GM20000 (cell line): ENCODE results near the gene ATP2B2.

ENCODE experiments used
- DNase-seq: peaks from one replicate; pipeline ENCODE4 v3.0.0; 2012; ENCODE audit warnings: low spot score
- CTCF ChIP-seq: IDR thresholded peaks from 2 replicates; pipeline ENCODE4 v1.5.1; 2012; ENCODE audit warnings: mild to moderate bottlenecking, control low read depth; ENCODE audit errors: extremely low read depth, missing control alignments

ATP2B2 gene

GRCh38 chr3:10332481-10333348, 172.7 kb downstream of the ATP2B2 start:
- TF ChIP-seq CTCF, result no peak
- DNase-seq, result no peak

GRCh38 chr3:10331320-10331719, 174.1 kb downstream of the ATP2B2 start:
- DNase-seq, result no peak
- no peak for TF ChIP-seq CTCF

- no peak for TF ChIP-seq CTCF
- DNase-seq, result no peak
Measured at GRCh38 chr3:10330319-10330718, 175.1 kb downstream of the ATP2B2 start.

- TF ChIP-seq CTCF, result no peak
Measured at GRCh38 chr3:10329495-10330015, 175.8 kb downstream of the ATP2B2 start.

GRCh38 chr3:10328460-10329071, 176.8 kb downstream of the ATP2B2 start:
- DNase-seq, result no peak

More at GRCh38 chr3:10329495-10330015, 175.8 kb downstream of the ATP2B2 start:
- DNase-seq, result no peak

GRCh38 chr3:10327592-10327991, 177.8 kb downstream of the ATP2B2 start:
- TF ChIP-seq CTCF, result no peak
- no peak for DNase-seq

More at GRCh38 chr3:10328460-10329071, 176.8 kb downstream of the ATP2B2 start:
- no peak for TF ChIP-seq CTCF

GRCh38 chr3:10322352-10322710, 183.1 kb downstream of the ATP2B2 start:
- peak; percentile 36 for TF ChIP-seq CTCF
- peak; percentile 60 for DNase-seq
